ENCODE data around the gene SNRNP35.
"Not testable (repeated sequence)": the region's sequence is repeated elsewhere in the genome, so short reads cannot be mapped to it uniquely, and the experiment has no call there.

Gene SNRNP35

DNA sequence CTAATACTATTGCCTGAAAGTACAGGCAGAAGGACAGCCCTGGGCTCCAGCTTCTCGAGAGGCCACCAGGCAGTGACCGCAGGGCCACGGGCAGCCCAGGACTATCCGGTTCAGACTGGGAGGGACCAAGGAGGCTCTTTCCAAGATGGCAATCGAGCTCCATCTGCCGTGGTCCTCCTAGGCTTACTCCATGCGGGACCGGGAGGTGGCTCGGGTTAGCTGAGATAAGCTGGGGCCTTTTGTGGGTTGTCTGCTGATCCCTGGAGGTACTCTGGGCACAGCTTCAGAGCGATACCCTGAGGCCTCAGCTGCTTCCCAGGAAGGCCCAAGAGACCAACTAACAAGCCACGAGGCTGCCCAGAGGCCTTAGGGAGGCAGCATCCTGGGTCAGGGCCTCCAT, 33.1 kb downstream of the SNRNP35 start:
- no peak for DNase-seq

DNA sequence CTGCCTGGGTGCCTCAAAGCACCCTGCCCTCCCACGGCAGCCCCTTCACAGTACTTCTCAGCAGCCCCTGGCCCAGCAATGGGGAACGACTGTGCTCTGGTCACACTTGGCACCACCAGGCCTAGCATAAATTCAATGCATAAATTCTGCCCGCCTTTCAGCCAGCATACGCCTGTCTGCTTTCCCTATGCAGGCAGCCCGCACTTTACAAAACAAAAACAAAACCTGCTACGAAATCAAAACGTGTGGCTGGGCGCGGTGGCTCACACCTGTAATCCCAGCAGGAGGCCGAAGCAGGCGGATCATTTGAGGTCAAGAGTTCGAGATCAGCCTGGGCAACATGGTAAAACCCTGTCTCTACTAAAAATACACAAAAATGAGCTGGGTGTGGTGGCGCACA, 33.5 kb downstream of the SNRNP35 start:
- DNase-seq, result no peak

DNA sequence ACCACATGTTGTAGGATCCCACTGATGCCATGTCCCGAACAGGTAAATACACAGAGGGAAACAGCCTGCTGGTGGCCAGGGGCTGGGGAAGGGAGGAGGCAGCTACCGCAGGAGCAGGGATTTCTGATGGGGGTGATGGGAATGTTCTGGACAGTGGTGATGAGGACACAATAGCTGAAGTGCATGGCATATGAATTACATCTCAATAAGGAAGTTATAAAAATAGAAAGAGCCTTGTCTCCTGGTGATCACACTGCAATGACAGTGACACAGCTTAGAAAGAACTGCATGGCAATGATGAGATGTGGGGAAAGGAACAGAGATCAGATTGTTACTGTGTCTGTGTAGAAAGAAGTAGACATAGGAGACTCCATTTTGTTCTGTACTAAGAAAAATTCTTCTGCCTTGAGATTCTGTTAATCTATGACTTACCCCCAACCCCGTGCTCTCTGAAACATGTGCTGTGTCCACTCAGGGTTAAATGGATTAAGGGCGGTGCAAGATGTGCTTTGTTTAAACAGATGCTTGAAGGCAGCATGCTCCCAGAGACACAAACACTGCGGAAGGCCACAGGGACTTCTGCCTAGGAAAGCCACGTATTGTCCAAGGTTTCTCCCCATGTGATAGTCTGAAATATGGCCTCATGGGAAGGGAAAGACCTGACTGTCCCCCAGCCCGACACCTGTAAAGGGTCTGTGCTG, 34.5 kb downstream of the SNRNP35 start:
- not testable (repeated sequence) for DNase-seq

DNA sequence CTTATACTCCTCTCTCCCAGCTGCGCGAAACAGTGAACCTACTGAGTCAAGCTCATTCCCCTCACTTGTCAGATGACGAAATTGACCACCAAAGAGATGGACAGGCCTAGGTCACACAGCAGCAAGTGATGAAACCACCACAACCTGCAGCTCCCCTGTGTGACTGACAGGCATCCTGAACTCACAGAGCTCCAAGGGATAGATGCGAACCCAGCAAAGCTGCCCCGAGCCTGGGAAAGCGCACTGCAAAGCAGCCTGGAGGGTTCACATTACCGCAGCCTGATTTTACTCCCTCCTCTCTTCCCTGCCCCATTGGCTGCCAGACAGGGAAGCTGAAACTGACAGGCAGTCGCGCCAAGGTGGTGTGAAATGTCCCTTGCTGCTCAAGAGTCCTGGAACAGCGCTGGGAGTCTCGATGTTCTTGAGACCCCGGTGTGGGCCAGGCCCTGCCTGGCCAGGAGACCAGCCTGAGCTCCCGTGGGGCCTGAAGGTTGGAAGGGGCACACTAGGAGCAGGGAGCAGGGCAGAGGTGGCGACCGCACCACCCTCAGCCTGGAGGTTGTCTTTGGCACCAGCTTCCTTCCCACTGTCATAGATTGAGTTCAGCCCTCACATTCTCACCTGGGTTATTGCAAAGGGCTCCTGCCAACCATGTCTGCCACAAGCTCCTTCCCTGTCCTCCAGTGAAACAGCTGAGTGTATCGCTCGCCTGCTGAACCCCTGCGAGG, 36.3 kb downstream of the SNRNP35 start:
- no peak for DNase-seq

DNA sequence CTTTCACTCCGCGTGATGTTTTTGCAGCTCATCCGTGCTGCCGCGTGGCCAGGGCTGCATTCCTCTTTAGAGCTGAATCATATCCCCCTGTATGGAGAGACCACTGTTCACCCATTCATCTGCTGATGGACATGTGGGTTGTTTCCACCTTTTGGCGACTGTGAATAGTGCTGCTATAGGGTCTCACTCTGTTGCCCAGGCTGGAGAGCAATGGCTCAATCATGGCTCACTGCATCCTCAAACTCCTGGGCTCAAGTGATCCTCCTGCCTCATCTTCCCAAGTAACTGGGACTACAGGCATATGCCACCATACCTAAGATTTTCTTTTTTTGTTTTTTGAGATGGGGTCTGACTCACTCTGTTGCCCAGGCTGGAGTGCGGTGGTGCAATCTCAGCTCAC, 39.1 kb downstream of the SNRNP35 start:
- no peak for DNase-seq

DNA sequence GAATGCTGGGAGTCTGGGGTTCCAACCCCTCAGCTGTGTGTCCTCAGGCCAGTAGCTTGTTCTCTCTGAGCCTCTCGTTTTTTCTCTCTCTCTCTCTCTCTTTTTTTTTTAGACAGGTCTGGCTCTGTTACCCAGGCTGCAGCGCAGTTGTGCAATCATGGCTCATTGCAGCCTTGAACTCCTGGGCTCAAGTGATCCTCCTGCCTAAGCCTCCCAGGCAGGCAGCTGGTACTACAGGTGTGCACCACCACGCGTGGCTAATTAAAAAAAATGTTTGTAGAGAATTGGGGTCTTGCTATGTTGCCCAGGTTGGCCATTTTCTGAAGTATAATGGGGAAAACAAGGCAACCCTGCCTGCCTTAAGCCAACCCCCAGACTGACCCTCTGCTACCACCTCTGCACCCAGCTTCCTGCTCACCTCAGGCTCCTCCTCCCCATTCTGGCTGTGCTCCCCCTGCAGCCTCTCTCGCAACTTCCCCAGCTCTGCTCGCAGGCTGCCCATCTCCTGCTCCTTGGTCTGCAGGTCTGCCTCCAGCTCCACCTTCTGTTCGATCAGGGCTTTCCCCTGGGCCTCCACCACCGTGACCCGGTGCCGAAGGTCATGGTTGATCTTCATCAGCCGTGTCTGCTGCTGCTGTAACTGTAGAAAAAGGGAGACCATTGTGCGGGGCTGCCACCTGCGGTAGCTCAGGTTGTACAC, 40.3 kb downstream of the SNRNP35 start:
- no peak for DNase-seq

DNA sequence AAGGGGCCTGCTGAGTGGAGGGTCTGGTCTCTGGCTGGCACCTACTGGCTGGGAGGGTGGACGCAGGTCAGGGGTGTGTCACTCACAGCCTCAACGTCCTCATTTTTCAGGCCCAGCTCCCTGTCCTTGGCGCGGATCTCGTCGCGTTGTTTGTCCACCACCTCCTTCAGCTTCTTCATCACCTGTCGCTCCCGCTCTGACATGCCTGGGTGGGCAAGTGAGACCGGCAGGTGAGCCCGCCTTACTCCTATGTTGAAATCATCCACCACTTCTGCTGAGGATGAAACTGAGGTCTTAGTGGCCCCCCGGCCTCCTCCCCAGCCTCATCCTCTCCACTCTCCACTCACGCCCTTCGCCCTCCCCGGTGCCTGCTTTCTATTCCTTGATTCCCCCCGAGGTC, 41.4 kb downstream of the SNRNP35 start:
- no peak for DNase-seq

DNA sequence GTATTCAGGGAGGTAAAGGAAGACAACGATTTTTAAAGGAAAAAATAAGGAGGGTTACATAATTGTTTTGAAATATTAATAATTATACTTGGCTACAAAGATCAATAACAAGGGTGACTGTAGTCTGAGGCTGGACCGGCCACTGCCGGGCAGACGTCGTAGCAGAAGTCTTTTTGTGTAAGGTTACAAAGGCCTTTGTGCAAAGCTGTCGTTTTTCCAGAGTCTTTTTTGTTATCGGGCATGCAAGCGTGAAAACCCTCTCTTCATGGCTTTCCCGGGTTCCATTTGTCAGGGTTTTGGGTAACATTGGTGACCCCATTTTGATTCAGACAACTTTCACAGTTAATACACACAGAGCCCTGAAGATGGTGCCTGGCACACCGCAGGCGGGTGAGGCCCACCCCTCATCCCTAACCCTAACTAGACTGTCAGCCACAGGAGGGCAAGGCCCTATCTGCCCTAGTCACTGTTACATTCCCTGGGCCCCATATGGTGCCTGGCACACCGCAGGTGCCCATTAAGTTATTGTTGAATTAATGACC, 44.3 kb downstream of the SNRNP35 start:
- no peak for DNase-seq

DNA sequence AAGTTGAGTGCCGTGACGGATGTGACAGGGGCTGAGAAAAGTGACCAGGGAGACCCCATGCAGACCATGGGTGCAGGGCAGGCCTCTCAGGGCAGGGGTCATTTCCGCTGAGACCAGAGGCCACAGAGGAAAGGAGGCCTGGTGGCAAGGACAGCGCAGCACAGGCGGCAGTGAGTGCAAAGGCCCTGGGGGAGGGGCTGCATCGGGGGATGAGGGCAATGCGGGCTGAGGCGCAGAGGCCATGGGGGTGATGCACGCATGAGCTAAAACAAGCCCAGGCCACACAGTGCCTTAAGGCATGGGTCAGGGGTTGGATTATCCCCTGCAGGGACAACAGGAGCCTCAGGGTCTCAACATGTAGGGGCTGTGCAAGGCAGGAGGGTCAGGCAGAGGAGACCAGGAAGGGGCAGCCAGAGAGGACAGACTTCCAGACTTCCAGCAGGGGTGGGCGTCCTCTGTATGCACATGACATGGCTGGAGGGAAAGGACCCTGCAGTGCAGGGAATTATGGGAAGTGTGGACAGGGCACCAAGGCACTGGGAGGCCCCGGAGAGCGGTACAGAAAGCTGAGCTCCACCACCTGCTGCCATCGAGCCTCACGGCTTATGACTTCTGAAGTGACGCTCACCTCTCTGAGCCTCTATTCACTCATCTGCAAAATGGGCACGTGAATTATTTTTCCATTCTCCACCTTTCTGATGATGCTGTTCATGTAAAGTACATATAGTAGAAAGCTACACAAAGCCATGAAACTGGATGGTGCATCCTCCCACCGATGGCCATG, 48.3 kb downstream of the SNRNP35 start:
- DNase-seq, result no peak

DNA sequence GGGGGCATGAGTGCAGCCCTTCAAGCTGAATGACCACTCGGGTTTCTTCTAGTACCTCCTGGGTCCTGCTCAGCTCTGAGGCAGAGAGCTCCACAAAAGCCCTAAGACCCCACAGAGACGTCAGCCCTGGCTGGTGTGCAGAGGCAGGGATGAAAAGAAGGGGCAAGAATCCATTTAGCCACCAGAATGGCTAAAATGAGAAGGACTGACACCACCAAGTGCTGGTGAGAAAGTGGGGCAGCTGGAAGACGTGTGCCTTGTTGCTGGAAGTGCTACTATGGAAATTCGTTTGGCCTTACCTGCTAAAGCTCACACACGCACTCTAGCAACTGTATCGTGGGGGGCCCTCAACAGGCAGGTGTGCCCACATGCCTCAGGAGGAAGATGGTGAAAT, 48.9 kb downstream of the SNRNP35 start:
- no peak for DNase-seq

DNA sequence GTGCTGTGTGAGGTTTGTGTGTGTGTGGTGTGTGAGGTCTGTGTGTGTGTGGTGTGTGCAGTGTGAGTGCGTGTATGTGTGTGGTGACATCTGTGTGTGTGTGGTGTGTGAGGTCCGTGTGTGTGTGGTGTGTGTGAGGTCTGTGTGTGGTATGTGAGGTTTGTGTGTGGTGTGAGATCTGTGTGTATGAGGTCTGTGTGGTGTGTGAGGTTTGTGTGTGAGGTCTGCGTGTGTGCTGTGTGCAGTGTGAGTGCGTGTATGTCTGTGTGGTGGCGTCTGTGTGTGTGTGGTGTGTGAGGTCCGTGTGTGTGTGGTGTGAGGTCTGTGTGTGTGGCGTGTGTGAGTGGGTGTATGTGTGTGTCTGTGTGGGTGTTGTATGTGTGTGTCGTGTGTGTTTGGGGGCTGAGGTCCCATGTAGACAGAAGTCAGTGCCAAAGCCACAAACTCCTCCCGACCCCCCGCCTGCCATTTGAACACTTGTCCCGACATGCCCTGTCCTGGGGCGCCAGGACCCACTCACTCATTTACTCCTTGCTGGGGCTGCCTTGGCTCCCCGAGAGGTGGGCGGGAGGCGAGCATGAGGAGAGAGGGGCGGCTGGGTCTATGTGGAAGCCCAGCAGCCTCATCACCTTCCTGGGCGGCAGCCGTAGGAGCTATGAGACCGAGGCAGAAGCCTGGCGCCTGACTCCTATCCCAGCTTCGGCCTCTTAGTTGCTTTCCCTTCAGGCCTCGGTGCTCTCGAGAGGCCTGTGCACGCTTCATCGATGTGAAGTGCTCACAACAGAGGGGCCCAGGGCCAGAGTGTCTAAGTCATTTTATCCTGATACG, 55.1 kb downstream of the SNRNP35 start:
- no peak for DNase-seq

DNA sequence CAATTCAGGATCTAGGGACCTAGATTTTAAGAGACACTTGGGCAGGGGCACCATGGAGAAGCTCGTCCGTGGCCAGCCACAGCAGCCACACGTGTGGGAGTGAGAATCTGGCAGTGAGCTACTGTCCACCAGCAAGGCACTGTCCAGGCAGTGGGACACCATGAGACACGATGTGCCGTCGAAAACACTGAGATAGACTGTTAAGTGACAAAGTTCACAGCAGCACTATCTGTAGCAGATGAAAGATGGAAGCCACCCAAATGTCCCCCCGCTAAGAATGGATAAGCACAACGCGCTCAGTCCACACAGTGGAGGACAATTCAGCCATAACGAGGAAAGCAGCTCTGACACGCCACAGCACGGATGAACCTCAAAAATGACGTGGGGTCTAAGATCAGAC, 55.9 kb downstream of the SNRNP35 start:
- DNase-seq, result no peak

DNA sequence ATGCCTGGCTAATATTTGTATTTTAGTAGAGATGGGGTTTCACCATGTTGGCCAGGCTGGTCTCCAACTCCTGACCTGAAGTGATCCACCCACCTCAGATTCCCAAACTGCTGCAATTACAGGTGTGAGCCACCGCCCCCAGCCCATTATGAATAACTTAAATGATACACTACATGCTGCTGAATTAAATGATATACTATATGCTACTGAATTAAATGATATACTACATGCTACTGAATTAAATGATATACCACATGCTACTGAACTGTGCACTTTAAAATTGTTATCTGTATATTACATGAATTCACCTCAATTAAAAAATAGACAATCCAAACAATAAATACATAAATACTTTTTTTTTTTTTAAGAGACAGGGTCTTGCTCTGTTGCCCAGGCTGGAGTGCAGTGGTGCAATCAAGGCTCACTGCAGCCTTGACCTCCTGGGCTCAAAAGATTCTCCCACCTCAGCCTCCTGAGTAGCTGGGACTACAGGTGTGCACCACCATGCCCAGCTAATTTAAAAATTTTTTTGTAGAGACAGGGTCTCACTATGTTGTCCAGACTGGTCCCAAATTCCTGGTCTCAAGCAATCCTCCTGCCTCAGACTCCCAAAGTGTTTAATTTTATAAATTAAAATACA, 56.8 kb downstream of the SNRNP35 start:
- not testable (repeated sequence) for DNase-seq

DNA sequence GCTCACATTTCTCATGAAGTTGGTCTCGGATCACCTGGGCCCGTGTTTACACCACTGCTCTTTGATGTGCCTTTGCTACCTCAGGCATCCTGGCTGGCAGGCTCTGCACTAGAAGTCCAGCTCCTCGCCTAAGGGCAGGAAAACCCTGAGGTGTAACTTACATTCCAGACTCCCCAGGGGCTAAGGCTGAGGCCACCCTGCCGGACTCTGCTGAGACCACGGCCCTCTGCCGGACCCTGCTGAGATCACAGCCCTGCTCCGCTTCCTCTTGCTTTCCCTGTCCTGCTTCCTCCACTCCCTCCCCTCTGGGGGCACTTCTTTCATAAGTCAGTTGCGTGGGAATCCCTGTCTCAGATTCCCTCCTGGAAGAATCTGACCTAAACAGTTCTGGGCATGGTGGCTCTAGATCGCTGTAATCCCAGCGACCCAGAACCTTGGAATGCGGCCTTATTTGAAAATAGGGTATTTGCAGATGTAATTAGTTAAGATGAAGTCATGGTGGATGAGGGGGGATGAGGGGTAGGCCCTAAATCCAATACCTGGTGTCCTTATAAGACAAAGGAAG, 58.4 kb downstream of the SNRNP35 start:
- no peak for DNase-seq
